HFF-Myc (cell line): ENCODE data around the gene FES.
"Not testable (repeated sequence)": the region's sequence is repeated elsewhere in the genome, so short reads cannot be mapped to it uniquely, and the experiment has no call there.

Source experiments
- DNase-seq: peaks from one replicate; pipeline ENCODE4 v3.0.0-alpha.2; 2011; ENCODE audit warnings: low read depth; ENCODE audit errors: extremely low read depth
- H3K4me3 ChIP-seq: replicated peaks from 2 replicates; pipeline ENCODE4 v1.5.1; 2011; ENCODE audit warnings: low read depth, mild to moderate bottlenecking, control low read depth, low read length
- TF ChIP-seq, protein P1 (sequence below): IDR thresholded peaks from 2 replicates; pipeline ENCODE4 v1.5.1; 2012; ENCODE audit warnings: mild to moderate bottlenecking, low read depth, low read length, control low read depth; ENCODE audit errors: missing control alignments

The FES gene

DNA sequence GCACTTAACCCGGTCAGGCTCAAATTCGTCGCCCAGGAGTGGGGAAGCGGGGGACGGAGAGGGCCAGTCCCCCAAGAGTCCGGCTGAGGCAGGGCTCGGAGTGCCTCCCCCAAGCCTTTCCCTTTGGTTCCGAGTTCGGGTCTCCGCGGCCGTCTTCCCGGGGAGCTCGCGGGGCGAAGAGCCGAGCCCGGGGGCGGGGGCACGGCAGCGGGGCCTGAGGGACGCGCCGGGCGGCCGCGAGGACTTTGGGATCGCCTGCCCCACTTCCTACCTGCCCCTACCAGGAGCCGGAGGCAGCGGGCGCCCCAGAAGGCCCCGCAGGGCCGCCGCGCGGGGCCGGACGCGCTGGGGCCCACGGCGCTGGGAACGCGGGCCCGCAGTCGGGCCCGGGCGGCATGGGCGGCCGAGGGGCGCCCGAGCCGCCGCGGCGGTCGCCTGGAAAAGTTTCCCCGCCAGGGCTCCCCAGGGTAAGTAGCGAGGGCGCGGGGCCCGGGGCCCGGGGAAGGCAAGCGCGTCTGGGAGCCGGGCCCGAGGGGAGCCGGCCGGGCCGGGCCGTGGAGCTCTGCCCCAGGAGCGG lies 13.1 kb upstream of the FES start:
- TF ChIP-seq, protein P1, sequence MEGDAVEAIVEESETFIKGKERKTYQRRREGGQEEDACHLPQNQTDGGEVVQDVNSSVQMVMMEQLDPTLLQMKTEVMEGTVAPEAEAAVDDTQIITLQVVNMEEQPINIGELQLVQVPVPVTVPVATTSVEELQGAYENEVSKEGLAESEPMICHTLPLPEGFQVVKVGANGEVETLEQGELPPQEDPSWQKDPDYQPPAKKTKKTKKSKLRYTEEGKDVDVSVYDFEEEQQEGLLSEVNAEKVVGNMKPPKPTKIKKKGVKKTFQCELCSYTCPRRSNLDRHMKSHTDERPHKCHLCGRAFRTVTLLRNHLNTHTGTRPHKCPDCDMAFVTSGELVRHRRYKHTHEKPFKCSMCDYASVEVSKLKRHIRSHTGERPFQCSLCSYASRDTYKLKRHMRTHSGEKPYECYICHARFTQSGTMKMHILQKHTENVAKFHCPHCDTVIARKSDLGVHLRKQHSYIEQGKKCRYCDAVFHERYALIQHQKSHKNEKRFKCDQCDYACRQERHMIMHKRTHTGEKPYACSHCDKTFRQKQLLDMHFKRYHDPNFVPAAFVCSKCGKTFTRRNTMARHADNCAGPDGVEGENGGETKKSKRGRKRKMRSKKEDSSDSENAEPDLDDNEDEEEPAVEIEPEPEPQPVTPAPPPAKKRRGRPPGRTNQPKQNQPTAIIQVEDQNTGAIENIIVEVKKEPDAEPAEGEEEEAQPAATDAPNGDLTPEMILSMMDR = no peak
- peak overlapping the region; percentile 64 for H3K4me3 ChIP-seq
- DNase-seq = no peak

DNA sequence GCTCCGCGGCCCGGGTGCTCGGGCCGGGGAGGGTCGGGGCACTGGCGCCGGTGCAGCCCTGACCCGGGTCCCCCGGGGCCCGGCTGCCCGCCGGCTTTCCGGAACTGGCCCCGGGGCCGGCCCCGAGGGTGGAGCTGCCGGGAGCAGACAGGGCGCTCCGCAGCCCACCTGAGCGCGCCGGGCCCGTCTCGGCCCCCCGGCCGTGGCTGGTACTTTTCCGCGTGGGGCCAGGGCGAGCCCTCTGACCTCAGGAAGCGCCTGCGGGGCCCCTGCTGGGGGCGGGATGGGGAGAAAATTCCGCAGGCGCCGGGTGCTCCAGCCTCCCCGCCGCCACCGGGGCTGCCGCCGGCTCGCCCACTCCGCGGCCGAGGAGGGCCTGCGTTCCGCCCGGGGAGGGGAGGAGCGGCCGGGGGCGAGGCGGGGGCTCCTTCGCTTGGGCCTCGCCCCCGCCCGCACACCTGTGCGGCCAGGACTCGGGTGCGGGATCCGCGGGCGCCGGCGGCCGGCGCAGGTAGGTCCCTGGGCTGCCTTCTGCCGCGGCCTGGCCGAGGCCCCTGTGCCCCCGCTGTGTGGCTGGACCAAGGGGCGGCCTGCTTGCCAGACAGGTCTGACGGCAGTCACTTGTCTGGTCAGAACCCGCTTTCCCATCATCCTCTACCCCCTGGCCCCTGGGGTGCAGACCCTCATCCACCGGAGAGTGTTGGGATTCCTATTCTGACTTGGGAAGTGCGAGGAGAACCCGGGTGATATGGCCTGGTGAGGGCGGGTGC lies 12.4 kb upstream of the FES start:
- peak overlapping the region; percentile 64 for H3K4me3 ChIP-seq
- TF ChIP-seq, protein P1 = no peak
- DNase-seq = no peak

DNA sequence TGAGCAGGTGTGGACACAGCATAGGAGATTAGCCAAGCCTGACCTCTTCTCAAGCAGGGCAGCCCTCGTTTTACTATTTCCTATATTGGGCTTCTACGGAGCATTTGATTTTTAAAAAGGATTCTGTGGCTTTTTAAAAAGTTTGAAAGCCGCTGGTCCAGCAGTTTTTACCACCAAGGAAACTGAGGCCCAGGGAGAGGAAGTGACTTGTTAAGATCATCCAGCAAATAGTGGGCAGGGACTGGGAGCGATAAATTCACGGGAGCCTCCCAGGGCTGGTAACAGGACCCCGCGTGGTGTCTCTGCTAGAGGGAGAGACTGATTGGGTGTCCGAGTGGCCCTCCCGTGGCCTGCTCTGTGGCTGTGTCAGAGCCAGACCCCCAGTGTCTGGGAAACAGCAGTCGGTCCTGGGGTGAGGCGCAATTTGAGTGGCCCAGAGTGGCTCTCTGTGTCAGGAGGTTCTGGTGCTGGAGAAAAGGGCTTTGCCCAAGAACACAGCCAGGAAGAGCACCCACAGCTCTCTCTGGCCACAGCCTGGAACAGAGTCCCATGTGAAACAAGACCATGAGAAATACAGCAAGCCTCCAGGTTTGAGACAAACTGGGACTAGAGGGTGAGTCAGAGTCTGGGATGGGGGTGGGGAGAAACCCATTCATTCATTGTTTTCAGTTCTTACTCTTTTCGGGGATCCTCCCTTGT lies 11.7 kb upstream of the FES start:
- peak overlapping the region; percentile 64 for H3K4me3 ChIP-seq
- TF ChIP-seq, protein P1 = no peak
- DNase-seq = peak; percentile 43

DNA sequence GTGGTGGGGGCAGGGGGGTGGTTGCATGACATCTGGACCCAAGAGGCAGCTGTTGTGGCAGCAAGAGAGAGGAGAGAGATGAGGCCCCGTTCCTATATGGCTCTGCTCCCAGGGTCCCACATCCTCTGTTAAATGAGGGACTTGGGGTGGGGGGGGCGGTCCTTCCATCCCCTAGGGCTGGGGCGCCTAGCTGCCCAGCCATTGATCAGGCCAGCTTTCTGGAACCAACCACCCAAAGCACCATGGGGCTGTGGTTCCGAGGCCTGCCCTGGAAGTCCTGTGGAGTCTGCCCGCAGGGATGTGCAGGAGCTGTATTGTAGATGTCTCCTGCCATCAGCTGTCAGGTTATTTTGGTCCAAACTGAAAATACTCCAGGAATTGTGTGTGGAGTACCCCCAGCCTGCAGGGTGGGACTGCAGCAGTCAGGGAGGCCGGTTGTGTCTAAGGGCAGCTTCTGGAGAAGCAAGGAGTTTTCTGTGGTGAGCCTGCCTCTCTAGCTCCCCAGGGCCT lies 10.8 kb upstream of the FES start:
- DNase-seq = no peak
- TF ChIP-seq, protein P1 = no peak
- peak overlapping the region; percentile 64 for H3K4me3 ChIP-seq

DNA sequence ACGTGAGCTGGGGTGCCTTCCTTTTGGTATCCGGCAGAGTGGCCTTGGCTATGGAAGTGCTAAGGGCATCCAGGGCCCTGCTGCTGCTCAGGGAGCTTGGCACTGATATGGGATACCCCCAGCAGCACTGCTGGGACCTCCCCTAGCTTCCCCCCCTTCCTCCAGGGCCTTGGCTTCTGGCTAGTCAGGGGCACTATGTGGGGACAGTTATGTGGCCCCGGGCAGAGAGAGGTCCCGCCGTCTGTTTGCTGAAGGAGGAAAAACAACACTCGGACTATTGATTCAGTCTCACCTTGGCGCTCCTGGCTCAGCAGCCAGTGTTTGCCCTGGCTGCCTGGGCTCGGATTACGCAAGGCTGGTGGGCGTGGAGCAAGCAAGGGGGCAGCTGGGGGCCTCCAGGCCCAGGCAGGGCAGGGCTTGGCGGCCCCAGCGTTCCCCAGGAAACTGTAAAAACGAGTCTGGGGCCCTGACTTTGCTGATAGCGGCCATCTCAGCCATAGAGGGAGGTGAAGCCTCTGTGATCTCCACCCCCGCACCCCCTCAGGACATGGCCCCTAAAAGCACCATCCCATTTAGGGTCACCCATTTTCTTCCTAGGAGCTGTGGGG lies 10.2 kb upstream of the FES start:
- no peak for DNase-seq
- TF ChIP-seq, protein P1 = no peak
- peak overlapping the region; percentile 19 for H3K4me3 ChIP-seq

DNA sequence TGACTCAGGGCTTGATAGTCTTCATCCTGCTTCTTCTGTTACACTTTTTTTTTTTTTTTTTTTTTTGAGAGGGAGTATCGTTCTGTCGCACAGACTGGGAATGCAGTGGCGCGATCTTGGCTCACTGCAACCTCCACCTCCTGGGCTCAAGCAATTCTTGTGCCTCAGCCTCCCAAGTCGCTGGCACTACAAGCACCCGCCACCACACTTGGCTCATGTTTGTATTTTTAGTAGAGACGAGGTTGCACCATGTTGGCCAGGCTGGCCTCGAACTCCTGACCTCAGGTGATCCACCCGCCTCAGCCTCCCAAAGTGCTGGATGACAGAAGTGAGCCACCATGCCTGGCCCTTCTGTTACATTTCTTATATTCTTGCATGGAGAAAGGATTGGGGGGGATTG lies 9.3 kb upstream of the FES start:
- DNase-seq, H3K4me3 ChIP-seq: not testable (repeated sequence)

DNA sequence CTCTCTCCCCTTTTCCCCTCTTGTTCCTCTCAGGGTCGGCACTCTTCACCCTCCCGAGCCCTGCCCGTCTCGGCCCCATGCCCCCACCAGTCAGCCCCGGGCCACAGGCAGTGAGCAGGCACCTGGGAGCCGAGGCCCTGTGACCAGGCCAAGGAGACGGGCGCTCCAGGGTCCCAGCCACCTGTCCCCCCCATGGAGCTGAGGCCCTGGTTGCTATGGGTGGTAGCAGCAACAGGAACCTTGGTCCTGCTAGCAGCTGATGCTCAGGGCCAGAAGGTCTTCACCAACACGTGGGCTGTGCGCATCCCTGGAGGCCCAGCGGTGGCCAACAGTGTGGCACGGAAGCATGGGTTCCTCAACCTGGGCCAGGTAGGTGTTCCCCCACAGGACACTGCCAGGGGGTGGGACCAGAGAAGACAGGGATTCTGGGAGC lies 8.7 kb upstream of the FES start:
- DNase-seq = no peak
- H3K4me3 ChIP-seq = no peak overlapping the region
- TF ChIP-seq, protein P1 = no peak
